LNCaP clone FGC (cell line): ENCODE measurements around the gene ADAD2.
A peak's percentile ranks its signal among the peaks of the same experiment; 100 is the strongest.

ENCODE experiments used
- DNase-seq: peaks from one replicate; pipeline ENCODE4 v3.0.0-alpha.2; 2011; ENCODE audit warnings: low read depth
- H3K4me3 ChIP-seq: 2 replicates; pipeline ENCODE4 v1.5.1; 2011; ENCODE audit warnings: mild to moderate bottlenecking, low read depth, low read length, control low read depth
- CTCF ChIP-seq: IDR thresholded peaks from 2 replicates; pipeline ENCODE4 v1.5.1; 2012; ENCODE audit warnings: mild to moderate bottlenecking; ENCODE audit not compliant: control insufficient read depth, insufficient read depth; ENCODE audit errors: extremely low read depth

Gene ADAD2

GRCh38 chr16:84161801-84162200, 29.2 kb upstream of the ADAD2 start:
- no peak for TF ChIP-seq CTCF
- no peak overlapping the region for H3K4me3 ChIP-seq
- no peak for DNase-seq

GRCh38 chr16:84165746-84166145, 25.2 kb upstream of the ADAD2 start:
- H3K4me3 ChIP-seq, result no peak overlapping the region
- no peak for TF ChIP-seq CTCF
- DNase-seq, result no peak

GRCh38 chr16:84166796-84167695, 23.9 kb upstream of the ADAD2 start:
- no peak for TF ChIP-seq CTCF
- no peak for DNase-seq
- H3K4me3 ChIP-seq, result no peak overlapping the region

- no peak overlapping the region for H3K4me3 ChIP-seq
- no peak for DNase-seq
- no peak for TF ChIP-seq CTCF
Observed at GRCh38 chr16:84169765-84170310, 21.1 kb upstream of the ADAD2 start.

GRCh38 chr16:84174396-84174795, 16.6 kb upstream of the ADAD2 start:
- no peak overlapping the region for H3K4me3 ChIP-seq
- no peak for DNase-seq
- TF ChIP-seq CTCF, result no peak

- no peak for DNase-seq
- H3K4me3 ChIP-seq, result no peak overlapping the region
- TF ChIP-seq CTCF, result peak; percentile 72
Observed at GRCh38 chr16:84175350-84176081, 15.4 kb upstream of the ADAD2 start.
